Measurements from ENCODE around the gene PIGV. TPM values are rescaled to one million over a fixed set of nuclear protein-coding genes. Genes with fewer than 3 reads are reported as not detected.

Gene PIGV
- total RNA-seq, 2 experiments from 2014 or later, result 3.8 to 4.7 TPM

DNA sequence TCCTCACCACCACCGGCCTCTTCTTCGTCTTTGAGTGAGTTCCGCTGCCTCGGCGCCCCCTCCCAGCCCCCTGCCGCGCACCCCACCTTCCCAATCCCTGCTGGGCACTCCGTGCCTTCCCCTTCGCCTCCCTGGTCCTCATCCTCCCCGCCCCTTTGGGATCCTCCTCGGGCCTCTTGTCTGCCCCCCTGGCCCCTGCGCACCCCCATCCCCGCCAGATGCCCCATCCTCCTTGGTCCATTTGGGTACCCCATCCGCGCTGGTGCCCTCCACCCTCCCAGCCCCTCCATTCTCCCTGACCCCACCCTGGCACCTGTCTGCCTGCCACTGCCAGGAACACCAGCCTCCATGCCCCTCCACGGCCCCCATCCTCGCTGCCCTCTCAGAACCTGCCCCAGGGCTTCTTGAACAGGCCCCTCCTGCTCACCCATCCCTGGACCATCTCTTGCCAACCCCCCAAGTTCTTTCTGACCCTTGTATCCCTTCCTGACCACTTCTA, 39.4 kb downstream of the PIGV start:
- H3K9me3 ChIP-seq (ENCODE audit: control insufficient read depth in 1 of 2, insufficient read depth in 1 of 2, low read length in 2 of 2), result no peaks in the 10 kb centered on the region
- intact Hi-C loops (cut with DNase I, micrococcal nuclease), result no loop called here
- TF ChIP-seq CTCF (IDR thresholded peaks at IDR 0.05), result no peak
- Mint-ChIP-seq H3K9me3 (no peaks in the 10 kb centered on the region), H3K4me1 (ENCODE audit: low read depth) (peaks cover 76% of the 10 kb centered on the region), H3K36me3 (ENCODE audit: low read depth) (peaks cover 33% of the 10 kb centered on the region), H3K4me3 (peak overlapping the region; percentile 94), H3K27ac (peak overlapping the region; percentile 100), H3K27me3 (no peaks in the 10 kb centered on the region)
- H3K36me3 ChIP-seq (ENCODE audit: insufficient read depth, low read length), result peaks cover 16% of the 10 kb centered on the region
- ATAC-seq (ENCODE audit: poor library complexity), result no peak
- H3K4me3 ChIP-seq (ENCODE audit: low read length), result peak overlapping the region; percentile 71
- DNase-seq, result no peak
- peaks cover 70% of the 10 kb centered on the region for H3K4me1 ChIP-seq (ENCODE audit: insufficient read depth, low read length)
- no peaks in the 10 kb centered on the region for H3K27me3 ChIP-seq (ENCODE audit: control insufficient read depth in 1 of 2, insufficient read depth in 2 of 2, low read length in 2 of 2)
- CTCF ChIA-PET, result interaction anchor here (1.4 kb wide), 1 partner anchor 8 kb away, joined by 6 read pairs; no protein-coding TSS in a partner anchor
- POLR2A ChIA-PET, result no interaction called here
- H3K27ac ChIP-seq (ENCODE audit: low read depth in 1 of 2, low read length in 2 of 2), result peak overlapping the region; percentile 72 to 80

DNA sequence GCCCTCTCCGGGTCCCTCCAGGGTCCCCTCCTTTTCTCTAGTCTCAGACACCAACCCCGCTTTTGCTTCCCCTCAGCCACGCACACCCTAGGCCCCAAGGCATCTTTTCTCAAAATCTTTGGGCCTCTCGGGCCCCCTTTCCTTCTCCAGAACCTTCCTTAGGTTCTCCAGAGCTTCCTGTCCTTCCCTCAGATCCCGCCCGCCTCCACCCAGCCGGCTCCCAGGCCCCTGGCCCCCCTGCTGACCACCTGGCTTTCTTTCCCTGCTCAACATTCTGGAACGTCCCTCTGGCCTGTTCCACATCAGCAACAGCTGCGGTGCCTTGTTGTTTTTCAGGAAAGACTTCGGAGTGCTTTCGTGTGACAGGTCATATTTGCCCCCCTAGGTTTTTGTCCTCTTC, 39.9 kb downstream of the PIGV start:
- peaks cover 38% of the 10 kb centered on the region for H3K36me3 Mint-ChIP-seq (ENCODE audit: low read depth)
- Histone ChIP-seq H3K36me3 (ENCODE audit: insufficient read depth, low read length) (peaks cover 21% of the 10 kb centered on the region), H3K27me3 (ENCODE audit: control insufficient read depth in 1 of 2, insufficient read depth in 2 of 2, low read length in 2 of 2) (no peaks in the 10 kb centered on the region), H3K4me3 (ENCODE audit: low read length) (peak overlapping the region; percentile 71), H3K9me3 (ENCODE audit: control insufficient read depth in 1 of 2, insufficient read depth in 1 of 2, low read length in 2 of 2) (no peaks in the 10 kb centered on the region), H3K27ac (ENCODE audit: low read depth in 1 of 2, low read length in 2 of 2) (peak overlapping the region; percentile 72 to 80), H3K4me1 (ENCODE audit: insufficient read depth, low read length) (peaks cover 75% of the 10 kb centered on the region)
- intact Hi-C loops (cut with DNase I, micrococcal nuclease), result no loop called here
- no peak for TF ChIP-seq CTCF (IDR thresholded peaks at IDR 0.05)
- ChIA-PET CTCF (no interaction called here), POLR2A (no interaction called here)
- no peak for DNase-seq
- H3K27me3 Mint-ChIP-seq, result no peaks in the 10 kb centered on the region
- peaks cover 80% of the 10 kb centered on the region for H3K4me1 Mint-ChIP-seq (ENCODE audit: low read depth)
- peak overlapping the region; percentile 100 for H3K27ac Mint-ChIP-seq
- peak overlapping the region; percentile 94 for H3K4me3 Mint-ChIP-seq
- no peaks in the 10 kb centered on the region for H3K9me3 Mint-ChIP-seq
- no peak for ATAC-seq (ENCODE audit: poor library complexity)

DNA sequence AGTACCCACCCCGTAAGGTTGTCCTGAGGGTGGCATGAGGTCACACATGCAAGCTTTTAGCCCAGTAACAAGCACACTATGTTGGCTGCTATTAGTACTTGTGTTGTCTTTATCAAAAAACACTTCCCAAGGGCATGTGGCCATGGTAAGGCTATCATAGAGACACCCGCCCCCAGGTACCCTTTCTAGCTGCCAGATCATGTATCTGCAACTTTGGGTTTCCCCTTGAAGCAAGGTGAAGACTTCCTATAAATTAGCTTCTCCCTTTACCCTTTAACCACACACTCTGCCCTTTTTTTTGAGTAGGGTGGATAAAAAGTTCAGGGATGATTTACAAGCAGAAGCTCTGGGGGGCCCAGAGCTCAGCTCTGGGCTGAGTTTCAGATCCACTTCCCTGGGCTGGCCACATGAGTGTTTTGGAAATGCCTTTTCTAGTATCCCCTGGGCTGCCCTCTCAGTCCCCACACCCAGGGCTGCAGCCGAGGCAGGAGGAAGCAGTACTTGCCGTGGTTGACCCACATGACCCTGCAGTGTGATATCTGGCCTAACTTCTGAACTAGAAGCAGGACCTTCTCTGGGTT, 40.8 kb downstream of the PIGV start:
- ChIA-PET POLR2A (interaction anchor here (0.9 to 1.4 kb wide), 3 partner anchors 19 to 62 kb away, joined by 3 to 4 read pairs (median 3); partner anchors contain the start of gene GPN2), CTCF (interaction anchor here (0.5 to 3.0 kb wide), 2 partner anchors 16 to 18 kb away, joined by 3 to 12 read pairs; no protein-coding TSS in a partner anchor)
- H3K9me3 ChIP-seq (ENCODE audit: control insufficient read depth in 1 of 2, insufficient read depth in 1 of 2, low read length in 2 of 2), result no peaks in the 10 kb centered on the region
- ATAC-seq (ENCODE audit: poor library complexity) (no peak), DNase-seq (peak in 3 of 14 experiments; percentile 42 to 68 (median 67))
- H3K9me3 Mint-ChIP-seq, result no peaks in the 10 kb centered on the region
- peak overlapping the region; percentile 11 to 49 for H3K27ac ChIP-seq (ENCODE audit: low read depth in 1 of 2, low read length in 2 of 2)
- peaks cover 28% of the 10 kb centered on the region for H3K36me3 ChIP-seq (ENCODE audit: insufficient read depth, low read length)
- H3K27ac Mint-ChIP-seq, result peak overlapping the region; percentile 100
- peak overlapping the region; percentile 94 for H3K4me3 Mint-ChIP-seq
- H3K4me1 ChIP-seq (ENCODE audit: insufficient read depth, low read length), result peaks cover 83% of the 10 kb centered on the region
- peak overlapping the region; percentile 21 for H3K4me3 ChIP-seq (ENCODE audit: low read length)
- no peak for TF ChIP-seq CTCF (IDR thresholded peaks at IDR 0.05)
- H3K27me3 ChIP-seq (ENCODE audit: control insufficient read depth in 1 of 2, insufficient read depth in 2 of 2, low read length in 2 of 2), result no peaks in the 10 kb centered on the region
- no peaks in the 10 kb centered on the region for H3K27me3 Mint-ChIP-seq
- peaks cover 47% of the 10 kb centered on the region for H3K36me3 Mint-ChIP-seq (ENCODE audit: low read depth)
- intact Hi-C loops (cut with DNase I, micrococcal nuclease), result no loop called here
- H3K4me1 Mint-ChIP-seq (ENCODE audit: low read depth), result peaks cover 81% of the 10 kb centered on the region
